SK-N-SH (cell line): ENCODE results near the gene FOXRED1.

Experiments
- EP300 ChIP-seq, 2 experiments: IDR thresholded peaks; 2 replicates each; pipeline versions ENCODE4 v1.4.0 to v1.6.1; 2012; ENCODE audit warnings: borderline replicate concordance in 1 of 2, low read depth in 1 of 2, low read length in 1 of 2
- FOXJ3 ChIP-seq: sonication (generic); formaldehyde crosslinking; IDR thresholded peaks from 2 replicates; pipeline ENCODE4 v1.5.1; 2020; ENCODE audit warnings: mild to moderate bottlenecking, missing genetic modification reagents
- GATA2 ChIP-seq: sonication (generic); formaldehyde crosslinking; IDR thresholded peaks from 2 replicates; pipeline ENCODE4 v1.5.0; 2020; ENCODE audit warnings: mild to moderate bottlenecking, missing genetic modification reagents
- MAX ChIP-seq: IDR thresholded peaks from 2 replicates; pipeline ENCODE4 v1.4.0; 2012; ENCODE audit warnings: low read depth
- POLR2AphosphoS5 ChIP-seq: IDR thresholded peaks from 2 replicates; pipeline ENCODE4 v1.6.1; 2012; ENCODE audit warnings: low read depth, low read length
- RAD21 ChIP-seq: IDR thresholded peaks from 2 replicates; pipeline ENCODE4 v1.6.1; 2012; ENCODE audit warnings: mild to moderate bottlenecking, low read length
- TAF1 ChIP-seq: IDR thresholded peaks from 2 replicates; pipeline ENCODE4 v1.6.1; 2012; ENCODE audit warnings: low read depth, mild to moderate bottlenecking, low read length, moderate library complexity, borderline replicate concordance
- TF ChIP-seq, protein P1 (sequence below): fragments of 200-600 bp; sonication (generic); IDR thresholded peaks from 2 replicates; pipeline ENCODE4 v1.6.1; 2017; ENCODE audit warnings: antibody characterized with exemption, mild to moderate bottlenecking, moderate library complexity

DNA sequence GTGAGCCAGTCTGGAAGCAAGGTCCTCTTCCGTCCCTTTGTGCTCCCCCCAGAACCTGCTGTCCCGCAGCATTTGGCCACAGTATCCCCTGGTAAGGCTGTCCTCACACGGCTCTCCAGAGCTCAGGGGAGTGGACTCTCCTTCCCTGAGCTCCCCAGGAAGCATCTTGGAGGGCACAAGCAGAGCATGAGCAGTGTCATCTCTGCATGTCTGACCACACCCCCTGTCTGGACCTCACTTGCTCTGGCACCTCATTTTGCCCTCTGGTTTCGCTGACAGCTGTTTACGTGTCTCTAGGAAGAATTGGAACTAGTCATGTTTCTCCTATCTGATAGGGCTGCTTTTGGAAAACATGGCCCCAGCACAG lies 50.4 kb downstream of the FOXRED1 start:
- TF ChIP-seq, protein P1, sequence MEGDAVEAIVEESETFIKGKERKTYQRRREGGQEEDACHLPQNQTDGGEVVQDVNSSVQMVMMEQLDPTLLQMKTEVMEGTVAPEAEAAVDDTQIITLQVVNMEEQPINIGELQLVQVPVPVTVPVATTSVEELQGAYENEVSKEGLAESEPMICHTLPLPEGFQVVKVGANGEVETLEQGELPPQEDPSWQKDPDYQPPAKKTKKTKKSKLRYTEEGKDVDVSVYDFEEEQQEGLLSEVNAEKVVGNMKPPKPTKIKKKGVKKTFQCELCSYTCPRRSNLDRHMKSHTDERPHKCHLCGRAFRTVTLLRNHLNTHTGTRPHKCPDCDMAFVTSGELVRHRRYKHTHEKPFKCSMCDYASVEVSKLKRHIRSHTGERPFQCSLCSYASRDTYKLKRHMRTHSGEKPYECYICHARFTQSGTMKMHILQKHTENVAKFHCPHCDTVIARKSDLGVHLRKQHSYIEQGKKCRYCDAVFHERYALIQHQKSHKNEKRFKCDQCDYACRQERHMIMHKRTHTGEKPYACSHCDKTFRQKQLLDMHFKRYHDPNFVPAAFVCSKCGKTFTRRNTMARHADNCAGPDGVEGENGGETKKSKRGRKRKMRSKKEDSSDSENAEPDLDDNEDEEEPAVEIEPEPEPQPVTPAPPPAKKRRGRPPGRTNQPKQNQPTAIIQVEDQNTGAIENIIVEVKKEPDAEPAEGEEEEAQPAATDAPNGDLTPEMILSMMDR, result no peak
- TF ChIP-seq EP300 (IDR thresholded peaks at IDR 0.05; ENCODE audit: borderline replicate concordance in 1 of 2, low read depth in 1 of 2, low read length in 1 of 2) (no peak), TAF1 (no peak), RAD21 (no peak), GATA2 (CRISPR knock-in tag) (no peak), POLR2AphosphoS5 (no peak), MAX (no peak), FOXJ3 (CRISPR knock-in tag) (no peak)
